RWPE1 (cell line): ENCODE results near the gene DBT.

ENCODE experiments used
- CTCF ChIA-PET: fragments of 350-600 bp; sonication (Branson Sonifier 250); formaldehyde crosslinking; extraction: SDS; loops from one replicate; lab custom pipeline; 2021; lab: Yijun Ruan, JAX
- POLR2A ChIA-PET: fragments of 400-600 bp; formaldehyde crosslinking; extraction: SDS; loops from one replicate; lab custom pipeline; 2020; ENCODE audit warnings: antibody characterized with exemption; ENCODE audit not compliant: low non-redundant PET; lab: Yijun Ruan, JAX
- DNase-seq: peaks from one replicate; pipeline ENCODE4 v3.0.0; 2012; ENCODE audit warnings: low spot score
- H3K27ac ChIP-seq: fragments of 450-650 bp; 2 replicates; pipeline ENCODE4 v1.5.1; 2017
- CTCF ChIP-seq: fragments of 450-650 bp; conservative IDR thresholded peaks from 2 replicates; pipeline ENCODE4 v1.5.1; 2017; ENCODE audit warnings: low read depth, mild to moderate bottlenecking

Gene DBT

GRCh38 chr1:100137602-100138001 lies 112.0 kb downstream of the DBT start:
- H3K27ac ChIP-seq, result no peak overlapping the region
- no peak for DNase-seq
- ChIA-PET POLR2A (no interaction called here), CTCF (no interaction called here)
- TF ChIP-seq CTCF, result no peak
